Rectal smooth muscle tissue (tissue), 1 donor: ENCODE data around the gene HTRA2.

ENCODE experiments used
- H3K27ac ChIP-seq: one replicate; pipeline ENCODE4 v1.7.0; 2013; ENCODE audit warnings: low read depth, low read length, inconsistent platforms
- H3K27me3 ChIP-seq: one replicate; pipeline ENCODE4 v1.7.0; 2013; ENCODE audit warnings: low read length; ENCODE audit not compliant: control insufficient read depth, insufficient read depth
- H3K36me3 ChIP-seq: one replicate; pipeline ENCODE4 v1.7.0; 2013; ENCODE audit warnings: low read length; ENCODE audit not compliant: control insufficient read depth, insufficient read depth
- H3K4me1 ChIP-seq: one replicate; pipeline ENCODE4 v1.7.0; 2013; ENCODE audit warnings: low read length; ENCODE audit not compliant: control insufficient read depth, insufficient read depth
- H3K4me3 ChIP-seq: one replicate; pipeline ENCODE4 v1.7.0; 2013; ENCODE audit warnings: low read length
- H3K9ac ChIP-seq: one replicate; pipeline ENCODE4 v1.7.0; 2013; ENCODE audit warnings: low read length

Gene HTRA2

DNA sequence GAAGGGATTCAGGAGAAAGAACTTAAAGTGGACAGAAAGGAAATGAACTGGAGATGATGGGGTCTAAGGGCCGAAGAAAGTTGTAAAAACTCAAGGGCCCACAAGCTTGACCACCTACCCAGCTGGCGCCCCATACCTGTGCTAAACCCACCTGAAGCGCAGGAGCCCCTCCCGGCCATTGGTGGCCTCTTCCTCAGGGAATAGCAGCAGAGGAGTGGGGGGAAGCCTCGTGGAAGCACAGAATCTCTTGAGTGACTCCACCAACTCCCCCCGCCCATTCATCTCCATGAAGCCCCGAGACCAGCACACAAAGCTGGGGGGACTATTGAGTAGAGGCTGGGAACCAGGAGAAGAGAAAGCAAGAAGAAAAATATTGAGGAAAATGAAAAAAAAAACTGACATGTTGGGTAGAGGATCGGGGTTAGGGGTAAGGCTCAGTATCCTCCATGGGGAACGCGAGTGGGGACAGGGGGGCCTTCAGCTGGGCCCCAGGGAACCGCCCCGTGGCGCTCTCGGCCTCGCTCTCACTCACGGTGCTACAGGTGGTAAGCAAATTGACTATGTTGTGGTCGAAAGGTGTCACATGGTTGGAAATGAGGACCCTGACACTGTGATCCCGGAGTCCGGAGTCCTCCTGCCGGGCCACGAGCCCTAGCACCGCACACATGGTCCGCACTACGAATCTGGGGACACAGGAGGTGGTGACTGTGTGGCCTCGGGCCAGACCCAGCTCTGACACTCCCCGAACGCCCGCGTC, 955 bp upstream of the HTRA2 start:
- Histone ChIP-seq H3K27me3 (no peaks in the 10 kb centered on the region), H3K4me1 (peaks cover 16% of the 10 kb centered on the region), H3K36me3 (peaks cover 25% of the 10 kb centered on the region), H3K9ac (peak overlapping the region; percentile 96), H3K4me3 (peak overlapping the region; percentile 98), H3K27ac (peak overlapping the region; percentile 90)

DNA sequence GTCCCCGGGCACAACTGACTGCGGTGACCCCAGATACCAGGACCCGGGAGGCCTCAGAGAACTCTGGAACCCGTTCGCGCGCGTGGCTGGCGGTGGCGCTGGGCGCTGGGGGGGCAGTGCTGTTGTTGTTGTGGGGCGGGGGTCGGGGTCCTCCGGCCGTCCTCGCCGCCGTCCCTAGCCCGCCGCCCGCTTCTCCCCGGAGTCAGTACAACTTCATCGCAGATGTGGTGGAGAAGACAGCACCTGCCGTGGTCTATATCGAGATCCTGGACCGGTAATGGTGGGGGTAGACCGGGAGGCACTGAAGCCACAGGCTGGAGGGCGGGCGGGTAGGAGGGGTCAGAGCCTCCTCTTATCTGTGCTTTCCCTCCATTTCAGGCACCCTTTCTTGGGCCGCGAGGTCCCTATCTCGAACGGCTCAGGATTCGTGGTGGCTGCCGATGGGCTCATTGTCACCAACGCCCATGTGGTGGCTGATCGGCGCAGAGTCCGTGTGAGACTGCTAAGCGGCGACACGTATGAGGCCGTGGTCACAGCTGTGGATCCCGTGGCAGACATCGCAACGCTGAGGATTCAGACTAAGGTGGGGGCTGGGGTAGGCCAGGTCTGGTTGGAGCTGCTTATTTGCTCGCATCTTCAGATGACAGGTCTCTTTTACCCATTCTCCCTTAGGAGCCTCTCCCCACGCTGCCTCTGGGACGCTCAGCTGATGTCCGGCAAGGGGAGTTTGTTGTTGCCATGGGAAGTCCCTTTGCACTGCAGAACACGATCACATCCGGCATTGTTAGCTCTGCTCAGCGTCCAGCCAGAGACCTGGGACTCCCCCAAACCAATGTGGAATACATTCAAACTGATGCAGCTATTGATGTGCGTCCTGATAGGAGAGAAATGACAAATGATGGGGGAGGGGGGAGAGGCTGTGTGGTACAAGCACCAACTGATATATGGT, 780 bp downstream of the HTRA2 start:
- Histone ChIP-seq H3K27me3 (no peaks in the 10 kb centered on the region), H3K4me1 (peaks cover 16% of the 10 kb centered on the region), H3K27ac (peak overlapping the region; percentile 78), H3K4me3 (peak overlapping the region; percentile 98), H3K9ac (peak overlapping the region; percentile 51), H3K36me3 (peaks cover 25% of the 10 kb centered on the region)

- Histone ChIP-seq H3K4me3 (no peak overlapping the region), H3K27me3 (no peaks in the 10 kb centered on the region), H3K4me1 (peaks cover 16% of the 10 kb centered on the region), H3K36me3 (peaks cover 16% of the 10 kb centered on the region), H3K9ac (no peak overlapping the region), H3K27ac (no peak overlapping the region)
Observed at GRCh38 chr2:74531666-74532065, 1.9 kb downstream of the HTRA2 start.

DNA sequence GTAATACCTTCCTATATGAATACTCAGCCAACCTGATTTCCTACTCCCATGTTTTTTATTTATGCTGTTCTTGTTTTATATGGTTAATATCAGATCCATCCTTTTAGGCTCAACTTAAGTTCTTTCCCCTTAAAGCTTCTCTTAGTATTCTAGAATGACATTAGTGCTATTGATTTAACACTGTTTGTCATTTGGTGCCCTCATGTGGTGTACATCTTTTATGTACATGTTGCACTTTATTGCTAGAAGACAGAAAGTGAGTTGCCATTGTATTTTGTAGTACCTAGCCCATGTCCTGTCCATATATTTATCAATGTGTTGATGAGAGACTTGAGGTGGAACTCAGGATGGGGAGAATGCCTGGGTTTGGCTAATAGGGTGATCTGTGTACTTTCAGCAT, 2.5 kb downstream of the HTRA2 start:
- peaks cover 11% of the 10 kb centered on the region for H3K36me3 ChIP-seq
- H3K9ac ChIP-seq: no peak overlapping the region
- H3K27me3 ChIP-seq: no peaks in the 10 kb centered on the region
- no peak overlapping the region for H3K4me3 ChIP-seq
- peaks cover 16% of the 10 kb centered on the region for H3K4me1 ChIP-seq
- no peak overlapping the region for H3K27ac ChIP-seq

GRCh38 chr2:74533464-74533863, 3.7 kb downstream of the HTRA2 start:
- H3K27me3 ChIP-seq: no peaks in the 10 kb centered on the region

DNA sequence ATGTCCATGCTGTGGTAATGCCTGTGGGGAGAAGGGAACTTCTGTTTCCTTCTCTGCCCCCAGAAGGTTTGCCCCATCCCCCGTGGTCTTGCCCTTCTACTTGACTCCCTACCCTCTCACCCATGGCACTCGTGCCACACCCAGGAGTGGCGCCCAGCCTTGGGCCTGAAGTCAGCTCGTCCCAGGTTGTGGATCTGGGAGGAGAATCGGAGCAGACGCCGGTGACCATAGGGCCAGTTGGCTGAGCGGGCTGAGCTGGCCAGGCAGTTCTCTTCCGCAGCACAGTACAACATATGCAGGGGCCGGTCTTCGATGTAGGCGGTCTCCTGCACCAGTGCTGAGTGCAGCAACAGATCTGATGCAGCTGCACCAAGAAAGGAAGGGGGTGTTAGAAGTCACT, 4.7 kb downstream of the HTRA2 start:
- H3K27ac ChIP-seq: no peak overlapping the region
- H3K9ac ChIP-seq: no peak overlapping the region
- H3K36me3 ChIP-seq: peaks cover 2% of the 10 kb centered on the region
- H3K4me1 ChIP-seq: peaks cover 8% of the 10 kb centered on the region
- no peaks in the 10 kb centered on the region for H3K27me3 ChIP-seq
- H3K4me3 ChIP-seq: no peak overlapping the region

More at GRCh38 chr2:74533464-74533863, 3.7 kb downstream of the HTRA2 start:
- Histone ChIP-seq H3K4me1 (peaks cover 13% of the 10 kb centered on the region), H3K36me3 (peaks cover 2% of the 10 kb centered on the region), H3K4me3 (no peak overlapping the region), H3K27ac (no peak overlapping the region), H3K9ac (no peak overlapping the region)

- peaks cover 8% of the 10 kb centered on the region for H3K4me1 ChIP-seq
- H3K4me3 ChIP-seq: no peak overlapping the region
- peaks cover 2% of the 10 kb centered on the region for H3K36me3 ChIP-seq
- H3K27me3 ChIP-seq: no peaks in the 10 kb centered on the region
- no peak overlapping the region for H3K9ac ChIP-seq
- H3K27ac ChIP-seq: no peak overlapping the region
Observed at GRCh38 chr2:74535440-74535965, 5.8 kb downstream of the HTRA2 start.

- peaks cover 2% of the 10 kb centered on the region for H3K36me3 ChIP-seq
- no peak overlapping the region for H3K9ac ChIP-seq
Observed at GRCh38 chr2:74536166-74536950, 6.6 kb downstream of the HTRA2 start.

GRCh38 chr2:74537140-74537539, 7.4 kb downstream of the HTRA2 start:
- no peaks in the 10 kb centered on the region for H3K4me1 ChIP-seq
- no peaks in the 10 kb centered on the region for H3K27me3 ChIP-seq
- no peak overlapping the region for H3K4me3 ChIP-seq
- no peak overlapping the region for H3K27ac ChIP-seq
- no peak overlapping the region for H3K9ac ChIP-seq
- peaks cover 2% of the 10 kb centered on the region for H3K36me3 ChIP-seq

More at GRCh38 chr2:74536166-74536950, 6.6 kb downstream of the HTRA2 start:
- no peak overlapping the region for H3K4me3 ChIP-seq
- H3K4me1 ChIP-seq: no peaks in the 10 kb centered on the region
- no peak overlapping the region for H3K27ac ChIP-seq
- no peaks in the 10 kb centered on the region for H3K27me3 ChIP-seq

DNA sequence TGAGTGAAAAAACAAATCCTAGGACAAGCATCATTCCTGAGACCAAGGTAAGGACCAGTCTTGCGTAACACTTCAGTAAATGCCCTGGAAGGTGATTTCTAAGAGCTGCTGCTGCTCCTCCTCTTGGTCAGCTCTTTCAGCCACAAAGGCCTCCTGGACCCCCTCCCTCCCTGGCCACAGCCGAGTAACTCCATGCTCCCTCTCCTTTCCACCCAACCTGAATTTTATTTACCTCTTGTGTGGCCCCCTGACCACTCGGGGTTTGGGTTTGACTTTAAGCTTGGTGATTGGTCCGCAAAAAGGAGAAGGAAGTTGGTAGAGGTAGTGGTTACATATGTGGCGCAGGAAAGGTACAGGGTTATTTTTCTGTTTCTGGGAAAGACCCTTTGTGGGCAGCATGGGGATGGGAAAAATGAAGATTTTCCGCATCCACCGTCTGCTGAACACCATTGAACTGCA, 9.2 kb downstream of the HTRA2 start:
- Histone ChIP-seq H3K27me3 (no peaks in the 10 kb centered on the region), H3K9ac (no peak overlapping the region), H3K27ac (no peak overlapping the region), H3K4me3 (no peak overlapping the region), H3K36me3 (no peaks in the 10 kb centered on the region), H3K4me1 (no peaks in the 10 kb centered on the region)

DNA sequence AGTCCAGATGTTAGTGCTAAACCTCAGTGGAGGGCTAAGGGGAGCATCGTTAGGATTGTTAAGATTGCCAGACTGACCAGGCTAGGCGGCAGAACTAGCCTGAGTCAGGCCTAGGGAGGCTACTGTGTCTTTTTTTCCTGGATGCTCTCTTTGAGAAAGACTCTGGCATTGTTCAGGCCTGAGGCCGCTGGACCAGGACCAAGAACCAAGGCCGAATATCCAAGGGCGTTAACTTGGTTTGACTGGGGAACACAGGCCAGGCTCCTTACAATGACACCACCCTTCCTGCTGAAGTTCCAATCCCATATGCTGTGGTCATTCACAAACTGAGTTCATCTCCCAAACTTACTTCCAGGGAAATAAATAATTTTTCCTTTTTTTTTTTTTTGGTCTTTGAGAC, 10.6 kb downstream of the HTRA2 start:
- Histone ChIP-seq H3K27me3 (no peaks in the 10 kb centered on the region), H3K36me3 (no peaks in the 10 kb centered on the region), H3K4me1 (no peaks in the 10 kb centered on the region), H3K27ac (no peak overlapping the region), H3K9ac (no peak overlapping the region), H3K4me3 (no peak overlapping the region)

DNA sequence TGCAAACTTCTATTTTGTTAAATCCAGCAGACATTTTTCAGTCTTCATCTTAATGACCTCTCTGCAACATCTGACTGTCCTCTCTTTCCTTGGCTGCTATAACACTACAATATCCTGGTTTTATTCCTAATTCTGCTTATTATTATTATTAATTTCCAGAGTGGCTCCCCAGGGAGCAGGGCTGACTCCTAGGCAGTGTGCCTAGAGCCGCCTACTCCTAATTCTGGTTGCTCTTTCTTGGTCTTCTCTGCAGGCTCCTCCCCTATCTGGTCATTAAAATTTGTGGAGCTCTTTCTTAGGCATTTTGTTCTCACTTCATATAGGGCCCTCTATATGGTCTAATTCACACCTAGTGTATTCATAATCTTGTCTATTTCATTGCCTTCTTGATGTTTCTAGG, 13.2 kb downstream of the HTRA2 start:
- H3K9ac ChIP-seq: no peak overlapping the region
- no peak overlapping the region for H3K27ac ChIP-seq
- H3K36me3 ChIP-seq: no peaks in the 10 kb centered on the region
- no peak overlapping the region for H3K4me3 ChIP-seq
- H3K4me1 ChIP-seq: no peaks in the 10 kb centered on the region
- H3K27me3 ChIP-seq: no peaks in the 10 kb centered on the region
